Body of pancreas (tissue), 4 donors: Measurements from ENCODE around the gene PLXDC2.

Source experiments
- CTCF ChIP-seq, 7 experiments: fragments of 450-650 bp in 4 of 7; fragments of 200-600 bp in 3 of 7; sonication (generic) in 3 of 7; IDR thresholded peaks; one replicate each; pipeline ENCODE4 v1.5.1; 2016 to 2019; ENCODE audit warnings: antibody characterized with exemption in 7 of 7
- POLR2A ChIP-seq, 3 donors: fragments of 450-650 bp; IDR thresholded peaks; one replicate each; pipeline ENCODE4 v1.6.1; 2016; ENCODE audit warnings: antibody characterized with exemption in 3 of 3, mild to moderate bottlenecking in 2 of 3

DNA sequence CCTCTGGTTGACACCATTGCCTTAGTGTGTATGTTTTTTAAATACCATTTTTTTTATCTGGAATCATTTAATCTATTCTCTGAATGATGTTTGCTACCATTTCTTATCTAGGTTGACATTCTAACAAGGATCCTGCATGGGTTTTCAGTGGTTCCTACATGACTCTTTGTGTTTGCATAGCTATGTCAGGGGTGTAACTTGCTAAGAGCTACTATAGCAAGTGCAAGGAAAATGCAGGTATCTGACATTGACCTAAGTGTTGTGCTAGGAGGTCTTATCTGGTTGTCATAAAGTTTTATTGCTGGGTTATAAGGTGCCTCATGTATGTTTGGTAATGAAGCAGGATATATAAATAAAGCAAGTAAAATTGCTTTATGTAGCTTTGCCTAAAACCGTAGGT lies 183.2 kb downstream of the PLXDC2 start:
- TF ChIP-seq CTCF (IDR thresholded peaks at IDR 0.05): no peak
- no peak for TF ChIP-seq POLR2A (IDR thresholded peaks at IDR 0.05)
